ENCODE results near the gene UPK3B.
"Not testable (repeated sequence)": the region's sequence is repeated elsewhere in the genome, so short reads cannot be mapped to it uniquely, and the experiment has no call there.

GRCh38 chr7:76511200-76511910 lies 1.0 kb downstream of the UPK3B start:
- TF ChIP-seq, protein P1, sequence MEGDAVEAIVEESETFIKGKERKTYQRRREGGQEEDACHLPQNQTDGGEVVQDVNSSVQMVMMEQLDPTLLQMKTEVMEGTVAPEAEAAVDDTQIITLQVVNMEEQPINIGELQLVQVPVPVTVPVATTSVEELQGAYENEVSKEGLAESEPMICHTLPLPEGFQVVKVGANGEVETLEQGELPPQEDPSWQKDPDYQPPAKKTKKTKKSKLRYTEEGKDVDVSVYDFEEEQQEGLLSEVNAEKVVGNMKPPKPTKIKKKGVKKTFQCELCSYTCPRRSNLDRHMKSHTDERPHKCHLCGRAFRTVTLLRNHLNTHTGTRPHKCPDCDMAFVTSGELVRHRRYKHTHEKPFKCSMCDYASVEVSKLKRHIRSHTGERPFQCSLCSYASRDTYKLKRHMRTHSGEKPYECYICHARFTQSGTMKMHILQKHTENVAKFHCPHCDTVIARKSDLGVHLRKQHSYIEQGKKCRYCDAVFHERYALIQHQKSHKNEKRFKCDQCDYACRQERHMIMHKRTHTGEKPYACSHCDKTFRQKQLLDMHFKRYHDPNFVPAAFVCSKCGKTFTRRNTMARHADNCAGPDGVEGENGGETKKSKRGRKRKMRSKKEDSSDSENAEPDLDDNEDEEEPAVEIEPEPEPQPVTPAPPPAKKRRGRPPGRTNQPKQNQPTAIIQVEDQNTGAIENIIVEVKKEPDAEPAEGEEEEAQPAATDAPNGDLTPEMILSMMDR (conservative IDR thresholded peaks at IDR 0.05) = not testable (repeated sequence)
- not testable (repeated sequence) for TF ChIP-seq EZH2 (IDR thresholded peaks at IDR 0.05; ENCODE audit: low read depth)

Data from PC-9 (cell line).